ENCODE data around the gene PARPBP.

DNA sequence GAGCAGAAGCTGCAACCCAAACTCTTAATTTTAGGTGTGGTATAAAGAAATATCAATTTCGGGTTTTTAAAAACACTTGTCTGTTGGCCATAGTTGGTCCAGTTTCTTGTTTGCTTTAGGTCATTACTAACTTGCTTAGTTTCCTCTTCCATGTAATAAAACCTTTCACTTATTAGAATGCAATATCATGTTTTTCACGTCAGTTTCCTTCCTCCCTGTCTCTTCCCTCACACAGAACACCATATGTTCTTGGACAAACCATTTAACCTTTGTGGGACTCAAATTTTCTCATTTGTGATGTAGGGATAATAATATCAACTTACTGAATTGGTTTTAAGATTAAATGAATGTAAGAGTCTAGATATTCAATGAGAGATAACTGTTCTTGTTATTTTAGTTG lies 54.8 kb downstream of the PARPBP start:
- TF ChIP-seq, protein P1, sequence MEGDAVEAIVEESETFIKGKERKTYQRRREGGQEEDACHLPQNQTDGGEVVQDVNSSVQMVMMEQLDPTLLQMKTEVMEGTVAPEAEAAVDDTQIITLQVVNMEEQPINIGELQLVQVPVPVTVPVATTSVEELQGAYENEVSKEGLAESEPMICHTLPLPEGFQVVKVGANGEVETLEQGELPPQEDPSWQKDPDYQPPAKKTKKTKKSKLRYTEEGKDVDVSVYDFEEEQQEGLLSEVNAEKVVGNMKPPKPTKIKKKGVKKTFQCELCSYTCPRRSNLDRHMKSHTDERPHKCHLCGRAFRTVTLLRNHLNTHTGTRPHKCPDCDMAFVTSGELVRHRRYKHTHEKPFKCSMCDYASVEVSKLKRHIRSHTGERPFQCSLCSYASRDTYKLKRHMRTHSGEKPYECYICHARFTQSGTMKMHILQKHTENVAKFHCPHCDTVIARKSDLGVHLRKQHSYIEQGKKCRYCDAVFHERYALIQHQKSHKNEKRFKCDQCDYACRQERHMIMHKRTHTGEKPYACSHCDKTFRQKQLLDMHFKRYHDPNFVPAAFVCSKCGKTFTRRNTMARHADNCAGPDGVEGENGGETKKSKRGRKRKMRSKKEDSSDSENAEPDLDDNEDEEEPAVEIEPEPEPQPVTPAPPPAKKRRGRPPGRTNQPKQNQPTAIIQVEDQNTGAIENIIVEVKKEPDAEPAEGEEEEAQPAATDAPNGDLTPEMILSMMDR (IDR thresholded peaks at IDR 0.05) = no peak
- TF ChIP-seq, protein P2, sequence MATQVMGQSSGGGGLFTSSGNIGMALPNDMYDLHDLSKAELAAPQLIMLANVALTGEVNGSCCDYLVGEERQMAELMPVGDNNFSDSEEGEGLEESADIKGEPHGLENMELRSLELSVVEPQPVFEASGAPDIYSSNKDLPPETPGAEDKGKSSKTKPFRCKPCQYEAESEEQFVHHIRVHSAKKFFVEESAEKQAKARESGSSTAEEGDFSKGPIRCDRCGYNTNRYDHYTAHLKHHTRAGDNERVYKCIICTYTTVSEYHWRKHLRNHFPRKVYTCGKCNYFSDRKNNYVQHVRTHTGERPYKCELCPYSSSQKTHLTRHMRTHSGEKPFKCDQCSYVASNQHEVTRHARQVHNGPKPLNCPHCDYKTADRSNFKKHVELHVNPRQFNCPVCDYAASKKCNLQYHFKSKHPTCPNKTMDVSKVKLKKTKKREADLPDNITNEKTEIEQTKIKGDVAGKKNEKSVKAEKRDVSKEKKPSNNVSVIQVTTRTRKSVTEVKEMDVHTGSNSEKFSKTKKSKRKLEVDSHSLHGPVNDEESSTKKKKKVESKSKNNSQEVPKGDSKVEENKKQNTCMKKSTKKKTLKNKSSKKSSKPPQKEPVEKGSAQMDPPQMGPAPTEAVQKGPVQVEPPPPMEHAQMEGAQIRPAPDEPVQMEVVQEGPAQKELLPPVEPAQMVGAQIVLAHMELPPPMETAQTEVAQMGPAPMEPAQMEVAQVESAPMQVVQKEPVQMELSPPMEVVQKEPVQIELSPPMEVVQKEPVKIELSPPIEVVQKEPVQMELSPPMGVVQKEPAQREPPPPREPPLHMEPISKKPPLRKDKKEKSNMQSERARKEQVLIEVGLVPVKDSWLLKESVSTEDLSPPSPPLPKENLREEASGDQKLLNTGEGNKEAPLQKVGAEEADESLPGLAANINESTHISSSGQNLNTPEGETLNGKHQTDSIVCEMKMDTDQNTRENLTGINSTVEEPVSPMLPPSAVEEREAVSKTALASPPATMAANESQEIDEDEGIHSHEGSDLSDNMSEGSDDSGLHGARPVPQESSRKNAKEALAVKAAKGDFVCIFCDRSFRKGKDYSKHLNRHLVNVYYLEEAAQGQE (IDR thresholded peaks at IDR 0.05; ENCODE audit: insufficient read depth in 1 of 2, low read depth in 2 of 2, low read length in 1 of 2) = no peak
- TF ChIP-seq POLR2AphosphoS5 (IDR thresholded peaks at IDR 0.05; ENCODE audit: low read depth, low read length) (no peak), SIN3A (IDR thresholded peaks at IDR 0.05; ENCODE audit: borderline replicate concordance, insufficient read depth, low read depth, low read length) (no peak)

All from Panc1 (cell line).